22Rv1 (cell line): ENCODE results near the gene RGS7.
"Not testable (repeated sequence)": the region's sequence is repeated elsewhere in the genome, so short reads cannot be mapped to it uniquely, and the experiment has no call there.

ENCODE experiments used
- H3K27ac ChIP-seq: fragments of 450-650 bp; 2 replicates; pipeline ENCODE4 v1.5.1; 2017
- CTCF ChIP-seq: fragments of 450-650 bp; IDR thresholded peaks from 2 replicates; pipeline ENCODE4 v1.5.1; 2017; ENCODE audit warnings: mild to moderate bottlenecking
- ZFX ChIP-seq: fragments of 450-650 bp; IDR thresholded peaks from 2 replicates; pipeline ENCODE4 v1.6.1; 2017; ENCODE audit warnings: antibody characterized with exemption, borderline replicate concordance

Gene RGS7

GRCh38 chr1:241102664-241103063 lies 254.3 kb downstream of the RGS7 start:
- TF ChIP-seq CTCF (no peak), ZFX (no peak)
- no peak overlapping the region for H3K27ac ChIP-seq

- TF ChIP-seq ZFX (no peak), CTCF (no peak)
- no peak overlapping the region for H3K27ac ChIP-seq
Observed at GRCh38 chr1:241101622-241102021, 255.4 kb downstream of the RGS7 start.

- H3K27ac ChIP-seq = no peak overlapping the region
Observed at GRCh38 chr1:241097479-241097878, 259.5 kb downstream of the RGS7 start.

GRCh38 chr1:241096982-241097381 lies 260.0 kb downstream of the RGS7 start:
- TF ChIP-seq ZFX (no peak), CTCF (no peak)

More at GRCh38 chr1:241097479-241097878, 259.5 kb downstream of the RGS7 start:
- no peak for TF ChIP-seq CTCF
- TF ChIP-seq ZFX = no peak

GRCh38 chr1:241095847-241096246 lies 261.2 kb downstream of the RGS7 start:
- H3K27ac ChIP-seq = no peak overlapping the region
- TF ChIP-seq ZFX = no peak
- no peak for TF ChIP-seq CTCF

More at GRCh38 chr1:241096982-241097381, 260.0 kb downstream of the RGS7 start:
- H3K27ac ChIP-seq = no peak overlapping the region

GRCh38 chr1:241090798-241091197 lies 266.2 kb downstream of the RGS7 start:
- no peak for TF ChIP-seq CTCF
- no peak for TF ChIP-seq ZFX
- no peak overlapping the region for H3K27ac ChIP-seq

- H3K27ac ChIP-seq = not testable (repeated sequence)
Observed at GRCh38 chr1:241089066-241089465, 267.9 kb downstream of the RGS7 start.

GRCh38 chr1:241088075-241088474 lies 268.9 kb downstream of the RGS7 start:
- H3K27ac ChIP-seq = not testable (repeated sequence)

- TF ChIP-seq CTCF (no peak), ZFX (no peak)
- H3K27ac ChIP-seq = no peak overlapping the region
Observed at GRCh38 chr1:241086686-241087085, 270.3 kb downstream of the RGS7 start.
